Measurements from ENCODE around the gene ANKIB1.
"Not testable (repeated sequence)": the region's sequence is repeated elsewhere in the genome, so short reads cannot be mapped to it uniquely, and the experiment has no call there.

ANKIB1 gene

DNA sequence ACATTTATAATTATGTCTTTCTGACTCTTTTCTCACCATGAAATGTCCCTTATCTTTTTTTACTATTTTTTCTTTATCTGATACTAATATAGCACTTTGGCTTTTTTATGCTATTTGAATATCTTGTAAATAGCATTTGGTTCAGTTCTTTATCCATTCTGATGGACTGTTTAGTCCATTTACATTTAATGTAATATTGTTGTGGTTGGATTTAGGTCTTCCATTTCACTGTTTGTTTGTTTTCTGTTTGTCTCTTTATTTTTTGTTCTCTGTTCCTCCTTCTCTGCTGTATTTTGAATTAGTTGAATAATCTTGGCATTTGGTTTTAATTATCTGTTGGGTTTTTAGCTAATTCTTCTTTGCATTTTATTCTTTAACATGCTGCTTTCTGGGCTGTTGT, 89.8 kb downstream of the ANKIB1 start:
- no peak for DNase-seq

DNA sequence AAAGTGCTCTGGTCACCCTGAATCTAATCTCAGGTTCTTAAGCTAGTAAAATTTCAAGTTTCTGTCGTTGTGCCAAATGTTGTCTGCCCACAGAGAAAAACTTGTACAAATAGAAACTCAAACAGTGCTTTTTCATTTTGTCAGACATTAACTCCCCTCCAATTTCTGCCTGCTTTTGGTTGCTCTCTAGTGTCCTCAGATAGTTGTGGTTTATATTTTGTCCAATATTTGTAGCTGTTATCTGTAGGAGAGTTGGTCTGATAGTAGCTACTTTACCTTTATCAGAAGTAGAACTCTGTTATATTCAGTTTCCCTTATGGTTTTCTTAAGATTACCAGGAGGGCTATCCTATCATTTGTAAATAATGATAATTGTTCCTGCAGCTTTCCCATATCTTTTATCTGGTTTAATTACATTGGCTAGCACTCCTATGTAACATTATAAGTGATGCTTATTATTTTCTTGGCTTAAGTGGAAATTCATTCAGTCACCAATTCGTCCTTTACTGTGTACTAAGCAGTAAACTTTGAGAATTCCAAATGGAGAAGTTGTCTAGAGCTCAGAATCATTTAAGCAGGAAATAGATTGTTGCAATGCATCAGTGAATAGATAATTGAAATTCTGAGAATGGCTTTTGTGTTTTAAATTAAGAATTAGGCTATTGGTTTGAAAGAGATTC, 91.0 kb downstream of the ANKIB1 start:
- DNase-seq: no peak

DNA sequence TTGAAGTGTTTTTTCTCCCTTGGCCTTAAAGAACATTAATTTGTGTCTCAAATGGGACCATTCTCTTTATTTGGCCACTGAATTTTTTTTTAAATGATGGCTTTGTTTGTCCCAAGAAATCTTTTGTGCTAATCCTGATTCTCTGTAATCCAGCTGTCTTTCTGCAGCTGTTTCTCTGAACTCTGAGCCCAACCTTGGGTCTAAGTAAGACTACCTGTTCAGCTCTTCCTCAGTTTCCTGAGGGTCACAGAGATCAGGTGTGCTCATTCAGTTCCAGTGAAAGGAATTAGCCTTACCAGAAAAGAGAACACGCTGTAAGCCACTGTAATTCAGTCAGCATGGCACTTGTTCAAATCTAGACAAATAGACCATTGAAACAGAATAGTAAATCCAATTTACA, 94.2 kb downstream of the ANKIB1 start:
- DNase-seq: no peak

DNA sequence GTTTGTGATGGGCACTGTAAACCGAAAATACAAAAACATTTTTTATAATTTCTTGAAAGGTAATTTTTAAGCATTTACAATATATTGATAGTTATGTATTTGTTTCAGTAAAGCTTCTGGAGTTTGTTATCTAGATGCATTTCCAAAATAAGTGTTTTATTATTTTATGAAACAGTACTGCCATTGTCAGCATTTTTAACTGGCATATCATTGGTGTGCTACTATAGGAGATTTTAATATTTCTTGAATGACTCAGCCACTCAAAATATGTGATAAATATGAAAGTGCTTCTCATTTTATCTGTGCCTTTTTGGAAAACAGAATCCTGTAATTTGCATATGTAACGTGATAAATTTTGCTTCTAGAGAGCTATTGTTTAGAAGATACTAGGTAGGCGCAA, 97.9 kb downstream of the ANKIB1 start:
- no peak for DNase-seq

DNA sequence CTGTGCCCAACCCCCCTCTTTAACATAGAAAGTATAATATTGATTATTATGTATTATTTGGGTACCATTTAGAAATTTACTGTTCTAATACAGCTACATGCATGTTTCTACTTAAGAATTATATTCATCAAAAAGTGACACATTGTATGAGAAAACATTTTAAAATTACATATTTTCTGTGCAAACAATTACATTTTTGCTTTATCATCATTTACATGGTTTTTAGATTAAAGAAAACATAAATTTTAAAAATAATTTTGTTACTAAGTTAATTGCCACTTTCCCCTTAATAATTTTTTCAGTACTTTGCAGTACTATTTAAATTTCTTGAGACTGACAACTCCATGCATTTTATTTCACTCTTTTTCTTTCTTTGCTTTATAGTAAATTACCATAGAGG, 106.2 kb downstream of the ANKIB1 start:
- no peak for DNase-seq

DNA sequence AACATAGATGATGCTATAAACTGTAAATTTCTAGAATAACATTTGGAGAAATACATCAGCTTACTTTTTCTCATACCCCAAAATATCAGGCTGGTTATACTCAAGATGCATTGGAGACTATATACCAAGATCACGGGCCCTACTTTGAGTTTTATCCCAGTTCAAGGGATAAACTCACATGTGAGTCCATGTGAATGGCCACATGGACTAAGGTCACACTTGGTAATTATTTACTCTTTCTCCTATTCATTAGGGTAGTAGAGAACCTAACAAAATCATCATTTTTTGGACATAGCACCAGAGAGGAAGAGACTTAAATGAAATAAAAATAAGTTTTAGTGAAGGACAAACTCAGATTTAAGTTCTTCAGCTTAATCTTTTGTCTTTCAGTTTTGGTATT, 108.4 kb downstream of the ANKIB1 start:
- DNase-seq: no peak

DNA sequence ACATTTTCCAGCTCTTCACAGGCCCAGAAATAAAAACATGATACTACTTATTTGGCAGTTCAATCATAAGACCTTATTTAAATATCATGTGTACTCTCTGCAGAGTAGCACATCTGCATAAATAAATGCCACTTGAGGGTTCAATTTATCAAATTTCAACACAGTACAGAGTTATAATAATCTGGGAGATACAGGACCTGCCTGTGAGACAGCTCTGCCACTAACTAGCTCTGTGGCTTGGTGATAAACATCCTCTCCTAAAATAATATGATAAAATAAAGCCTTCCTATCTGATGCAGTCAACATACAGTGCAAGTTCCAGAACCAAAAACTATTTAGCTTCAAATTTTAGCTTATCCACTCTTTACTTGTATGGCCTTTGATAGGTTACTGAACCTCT, 110.6 kb downstream of the ANKIB1 start:
- DNase-seq: no peak

DNA sequence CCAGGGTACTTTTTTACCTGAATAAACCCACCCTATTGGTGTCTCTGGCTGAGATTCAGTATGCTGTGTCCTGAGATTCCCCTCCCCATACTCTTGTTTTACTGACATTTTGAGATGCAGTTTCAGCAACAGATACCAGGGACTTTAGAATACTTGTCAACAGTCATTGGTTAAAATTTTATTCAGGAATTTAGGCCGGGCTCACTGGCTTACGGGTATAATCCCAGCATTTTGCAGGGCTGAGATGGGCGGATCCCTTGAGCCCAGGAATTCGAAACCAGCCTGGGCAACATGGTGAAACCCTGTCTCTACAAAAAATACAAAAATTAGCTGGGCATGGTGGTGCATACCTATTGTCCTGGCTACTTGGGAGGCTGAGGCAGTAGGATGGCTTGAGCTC, 111.5 kb downstream of the ANKIB1 start:
- no peak for DNase-seq

DNA sequence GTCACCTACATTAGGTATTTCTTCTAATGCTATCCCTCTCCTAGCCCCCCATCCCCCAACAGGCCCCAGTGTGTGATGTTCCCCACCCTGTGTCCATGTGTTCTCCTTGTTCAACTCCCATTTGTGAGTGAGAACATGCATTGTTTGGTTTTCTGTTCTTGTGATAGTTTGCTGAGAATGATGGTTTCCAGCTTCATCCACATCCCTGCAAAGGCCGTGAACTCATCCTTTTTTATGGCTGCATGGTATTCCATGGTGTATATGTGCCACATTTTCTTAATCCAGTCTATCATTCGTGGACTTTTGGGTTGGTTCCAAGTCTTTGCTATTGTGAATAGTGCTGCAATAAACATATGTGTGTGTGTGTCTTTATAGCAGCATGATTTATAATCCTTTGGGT, 113.4 kb downstream of the ANKIB1 start:
- not testable (repeated sequence) for DNase-seq

DNA sequence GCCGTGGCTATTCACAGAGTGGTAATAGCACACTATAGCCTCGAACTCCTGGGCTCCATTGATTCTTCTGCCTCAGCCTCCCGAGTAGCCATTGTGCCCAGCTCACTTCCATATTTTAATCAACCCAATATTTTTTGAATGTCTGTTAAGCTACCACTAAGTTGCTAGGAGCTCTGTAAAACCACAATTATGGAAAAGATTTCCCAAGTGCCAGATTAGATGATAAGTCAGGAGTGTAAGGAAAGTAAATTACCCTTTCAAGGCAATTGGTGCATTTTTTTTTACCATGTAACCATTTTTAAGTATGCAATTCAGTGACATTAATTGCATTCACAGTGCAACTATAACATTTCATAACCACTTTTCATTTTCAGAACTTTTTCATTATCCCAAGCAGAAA, 114.0 kb downstream of the ANKIB1 start:
- no peak for DNase-seq

DNA sequence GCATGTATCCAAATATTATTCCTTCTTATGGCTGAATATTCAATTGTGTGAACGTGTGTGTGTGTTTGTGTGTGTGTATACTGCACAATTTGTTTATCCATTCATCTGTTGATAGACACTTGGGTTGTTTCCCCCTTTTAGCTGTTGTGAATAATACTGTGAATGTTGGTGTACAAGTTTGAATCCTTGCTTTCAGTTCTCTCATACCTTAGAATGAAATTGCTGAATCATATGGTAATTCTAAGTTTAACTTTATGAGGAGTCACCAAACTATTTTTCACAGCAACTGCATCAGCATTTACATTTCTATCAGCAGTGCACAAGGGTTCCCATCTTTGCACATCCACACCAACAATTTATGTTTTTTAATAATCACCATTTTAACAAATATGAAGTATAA, 114.6 kb downstream of the ANKIB1 start:
- DNase-seq: no peak

DNA sequence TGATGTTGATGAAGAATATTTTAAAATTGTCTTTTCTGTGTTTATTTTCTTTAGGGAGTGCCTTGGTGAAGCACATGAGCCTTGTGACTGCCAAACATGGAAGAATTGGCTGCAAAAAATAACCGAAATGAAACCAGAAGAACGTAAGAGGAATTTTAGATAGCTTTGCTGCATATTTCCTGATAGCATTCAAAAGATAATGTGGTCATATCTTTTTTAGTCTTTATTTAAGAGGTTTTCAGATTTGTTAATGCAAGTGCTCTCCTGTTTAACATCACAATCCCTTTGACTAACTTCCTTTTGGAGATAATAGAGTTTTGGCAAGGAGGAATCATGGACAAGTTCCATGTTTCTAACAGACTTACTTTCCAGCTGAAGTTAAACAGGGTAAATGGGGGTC, 116.4 kb downstream of the ANKIB1 start:
- DNase-seq: no peak

DNA sequence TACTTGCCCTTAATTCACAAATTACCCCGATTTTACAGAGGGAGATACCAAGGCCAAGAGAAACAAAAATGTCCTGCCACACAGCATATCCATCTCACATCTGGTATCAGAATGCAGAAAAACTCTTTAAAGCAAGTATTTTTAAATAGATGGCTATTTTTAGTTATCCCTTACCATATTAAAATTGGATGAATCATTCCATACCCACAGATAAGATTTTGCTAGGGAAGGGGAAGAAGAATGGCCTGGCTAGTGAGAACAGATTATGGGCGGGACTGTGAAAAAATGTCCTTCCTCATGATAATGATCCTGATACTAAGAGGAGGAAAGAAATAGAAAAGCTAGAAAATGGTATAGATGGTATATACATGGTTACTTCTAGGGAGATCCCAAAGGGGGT, 121.0 kb downstream of the ANKIB1 start:
- DNase-seq: no peak

DNA sequence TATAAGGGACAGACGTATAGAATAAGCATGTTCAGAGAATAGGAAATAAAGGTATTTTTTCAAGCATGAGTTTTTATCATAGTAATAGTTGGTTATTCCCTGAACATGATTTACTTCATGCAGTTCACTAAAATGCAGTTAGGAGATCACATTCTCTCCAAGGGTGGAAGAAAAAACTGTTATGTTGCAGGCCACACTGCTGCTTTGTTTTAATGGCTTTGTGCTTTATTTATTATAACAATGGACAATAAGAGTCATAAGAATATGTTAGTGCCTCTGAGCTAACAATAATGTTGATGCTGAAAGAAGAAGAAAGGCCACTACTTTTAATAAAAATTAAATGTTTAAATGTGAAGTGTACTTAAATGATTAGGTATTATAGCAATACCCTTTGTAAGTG, 123.0 kb downstream of the ANKIB1 start:
- DNase-seq: no peak

DNA sequence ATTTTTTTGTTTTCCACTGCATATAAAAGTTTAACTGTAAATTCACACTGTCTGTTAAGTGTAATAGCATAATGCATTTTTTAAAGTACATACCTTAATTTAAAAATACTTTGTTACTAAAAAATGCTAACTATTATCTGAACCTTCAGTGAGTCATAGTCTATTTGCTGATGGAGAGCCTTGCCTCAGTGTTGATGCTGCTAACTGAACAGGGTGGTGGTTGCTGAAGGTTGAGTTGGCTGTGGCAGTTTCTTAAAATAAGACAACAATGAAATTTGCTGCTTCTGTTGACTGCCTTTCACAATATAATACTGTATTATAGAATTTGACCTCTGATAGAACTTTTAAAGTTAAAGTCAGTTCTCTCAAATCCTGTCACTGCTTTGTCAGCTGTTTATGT, 129.2 kb downstream of the ANKIB1 start:
- DNase-seq: no peak

DNA sequence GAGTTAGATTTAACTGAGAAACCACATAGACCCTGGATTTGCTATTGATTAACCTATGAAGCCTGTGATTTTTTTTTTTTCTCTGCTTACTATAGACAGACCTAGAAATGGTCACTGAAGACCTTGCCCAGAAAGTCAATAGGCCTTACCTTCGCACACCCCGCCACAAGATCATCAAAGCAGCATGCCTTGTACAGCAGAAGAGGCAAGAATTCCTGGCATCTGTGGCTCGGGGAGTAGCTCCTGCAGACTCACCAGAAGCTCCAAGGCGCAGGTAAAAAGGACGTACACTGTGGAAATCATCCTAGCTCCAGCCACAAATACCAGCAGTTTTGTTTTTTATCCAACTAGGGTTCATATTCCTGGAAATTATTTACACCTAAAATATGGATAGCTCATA, 145.3 kb downstream of the ANKIB1 start:
- DNase-seq: no peak

DNA sequence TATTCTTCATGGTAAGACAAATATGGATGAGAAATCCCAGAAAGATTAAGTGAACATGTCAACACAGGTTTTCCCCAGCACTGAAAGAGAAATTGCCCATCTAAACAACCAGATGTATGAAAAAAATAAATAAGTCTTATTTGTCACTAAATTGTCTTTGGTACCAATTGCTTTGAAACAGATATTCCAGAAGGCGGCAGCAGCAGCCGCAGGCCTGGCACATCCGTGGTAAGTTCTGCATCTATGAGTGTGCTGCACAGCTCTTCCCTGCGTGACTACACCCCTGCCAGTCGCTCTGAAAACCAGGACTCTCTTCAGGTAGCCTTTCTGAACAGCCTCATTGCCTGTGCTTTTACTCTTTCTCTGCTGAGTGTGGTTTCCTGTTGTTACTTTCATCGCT, 151.8 kb downstream of the ANKIB1 start:
- DNase-seq: no peak

DNA sequence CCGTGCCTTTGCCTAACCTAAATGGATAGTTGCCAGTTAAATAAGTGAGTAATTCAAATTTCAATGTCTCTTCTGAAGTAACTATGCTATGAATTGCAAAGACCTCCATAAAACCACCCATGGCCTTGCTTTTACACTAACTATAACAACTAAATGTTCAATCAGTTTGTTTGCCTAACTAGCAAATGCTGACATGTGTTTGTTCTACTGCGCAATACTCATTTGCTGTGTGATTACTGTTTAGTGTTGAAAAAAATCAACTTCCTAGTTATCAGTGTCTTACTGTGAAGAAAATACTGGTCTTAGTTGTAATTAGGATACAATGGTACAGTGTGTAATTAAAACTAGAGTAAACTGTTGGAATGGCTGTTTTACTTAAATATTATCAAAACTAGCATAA, 154.2 kb downstream of the ANKIB1 start:
- no peak for DNase-seq

DNA sequence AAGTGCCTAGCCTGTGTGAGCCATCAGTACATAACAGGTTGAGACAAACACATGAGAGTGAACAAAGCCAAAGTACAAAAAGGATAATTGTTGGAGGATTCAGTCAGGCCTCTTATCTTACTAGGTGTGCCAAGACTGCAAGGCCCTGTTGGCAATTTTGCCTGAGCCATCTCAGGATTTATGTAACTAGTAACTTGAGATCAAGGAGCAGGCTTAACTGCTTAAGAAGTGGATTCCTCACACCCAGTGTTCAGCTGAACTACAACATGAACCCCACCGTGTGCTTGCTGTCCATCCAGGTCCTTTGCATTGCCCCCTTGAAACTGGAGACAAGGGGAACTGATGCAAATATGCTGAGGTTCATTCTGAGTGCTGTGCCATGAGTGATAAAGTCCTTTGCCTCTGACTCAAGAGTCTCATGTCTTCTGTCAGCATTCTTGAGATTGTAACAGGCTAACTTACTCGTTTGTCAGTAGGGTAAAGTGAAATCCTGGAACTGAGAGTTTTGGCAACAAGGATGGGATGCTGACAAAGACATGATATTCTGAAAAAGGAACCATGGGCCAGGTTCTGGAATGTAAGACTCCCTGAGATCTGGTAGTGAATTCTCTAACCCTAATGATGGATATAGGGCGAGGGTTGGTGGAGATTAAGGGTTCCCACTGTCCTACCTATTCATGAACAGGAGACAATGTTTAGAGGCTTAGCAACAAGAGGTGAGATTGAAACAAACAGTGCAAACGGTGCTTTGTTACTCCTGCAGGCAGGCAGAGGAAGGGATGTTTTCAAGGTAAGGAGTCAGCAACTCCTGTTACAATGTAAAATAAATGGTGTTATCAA, 157.4 kb downstream of the ANKIB1 start:
- DNase-seq: no peak

DNA sequence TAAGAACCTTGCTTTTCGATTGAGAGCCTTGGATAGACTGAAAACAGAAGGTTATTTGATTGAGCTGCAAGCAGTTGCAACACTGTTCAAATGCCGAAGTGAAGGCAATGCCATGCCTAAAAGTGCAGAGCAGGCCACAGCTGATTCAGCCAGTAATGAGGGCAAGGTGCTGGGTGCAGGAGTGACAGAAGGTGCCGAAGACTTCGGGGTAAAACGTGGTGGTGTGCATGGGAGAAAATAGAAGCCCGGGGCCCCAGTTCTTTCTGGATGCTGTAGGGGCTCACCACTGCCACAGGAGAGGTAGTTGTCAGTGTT, 157.9 kb downstream of the ANKIB1 start:
- no peak for DNase-seq

DNA sequence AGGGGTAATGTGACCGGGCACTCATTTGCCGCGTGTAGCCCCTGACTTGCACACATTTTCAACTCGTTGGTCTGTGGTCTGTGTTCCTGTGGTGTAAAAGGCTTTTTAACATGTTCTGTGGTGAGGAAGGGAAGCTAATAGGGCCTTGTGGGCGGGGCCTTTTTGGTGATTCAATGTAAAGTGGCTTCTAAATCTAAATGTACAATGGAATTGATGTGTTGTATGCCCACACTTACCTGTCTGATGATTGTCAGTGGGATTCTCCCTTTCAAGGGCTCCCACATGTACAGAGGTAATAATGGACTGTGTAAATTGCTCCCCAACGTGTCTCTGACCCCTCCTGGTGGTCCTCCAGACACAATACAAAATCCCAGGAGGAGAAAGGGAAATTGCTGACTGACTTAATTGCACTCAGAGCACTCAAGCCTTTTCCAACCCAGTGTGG, 158.4 kb downstream of the ANKIB1 start:
- DNase-seq: peak; percentile 49

DNA sequence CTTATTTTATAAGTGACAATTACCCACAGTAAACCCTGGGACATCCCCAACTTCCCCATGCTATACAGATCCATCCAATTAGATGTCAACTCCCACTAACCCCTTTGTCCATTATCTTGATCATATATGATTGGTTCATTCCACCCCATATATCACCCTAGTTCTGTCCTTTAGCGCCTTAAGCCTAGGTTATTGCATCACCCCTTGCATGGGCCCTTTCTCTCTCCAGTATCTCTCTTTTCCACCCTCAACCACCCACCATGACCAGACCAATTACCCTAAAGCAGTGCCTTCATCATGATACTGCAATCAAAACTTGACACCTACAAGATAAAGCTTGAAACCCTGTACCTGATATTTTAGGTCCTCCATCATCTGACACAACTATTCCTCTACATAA, 163.6 kb downstream of the ANKIB1 start:
- no peak for DNase-seq

DNA sequence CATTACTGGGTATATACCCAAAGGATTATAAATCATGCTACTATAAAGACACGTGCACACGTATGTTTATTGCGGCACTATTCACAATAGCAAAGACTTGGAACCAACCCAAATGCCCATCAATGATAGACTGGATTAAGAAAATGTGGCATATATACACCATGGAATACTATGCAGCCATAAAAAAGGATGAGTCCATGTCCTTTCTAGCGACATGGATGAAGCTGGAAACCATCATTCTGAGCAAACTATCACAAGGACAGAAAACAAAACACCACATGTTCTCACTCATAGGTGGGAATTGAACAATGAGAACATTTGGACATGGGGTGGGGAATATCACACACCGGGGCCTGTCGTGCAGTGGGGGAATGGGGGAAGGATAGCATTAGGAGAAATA, 164.4 kb downstream of the ANKIB1 start:
- not testable (repeated sequence) for DNase-seq

DNA sequence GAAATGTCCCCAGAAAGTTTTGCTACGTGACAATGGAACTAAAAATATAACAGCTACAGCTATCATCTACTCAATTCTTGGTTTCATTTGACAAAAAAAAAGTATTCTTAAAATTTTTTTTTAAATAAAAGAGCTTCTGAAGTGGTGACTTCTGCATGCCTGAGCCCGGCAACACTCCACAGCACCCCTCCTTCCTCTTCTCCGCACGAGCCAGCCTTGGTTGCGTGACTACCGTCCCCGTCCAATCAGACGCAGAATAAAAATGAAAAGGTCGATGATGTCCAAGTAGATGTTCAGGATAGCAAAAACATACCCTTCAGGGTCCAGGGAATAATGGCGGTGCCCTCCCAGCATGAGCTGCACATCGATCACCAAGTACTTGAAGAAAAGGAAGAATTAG, 167.0 kb downstream of the ANKIB1 start:
- no peak for DNase-seq

DNA sequence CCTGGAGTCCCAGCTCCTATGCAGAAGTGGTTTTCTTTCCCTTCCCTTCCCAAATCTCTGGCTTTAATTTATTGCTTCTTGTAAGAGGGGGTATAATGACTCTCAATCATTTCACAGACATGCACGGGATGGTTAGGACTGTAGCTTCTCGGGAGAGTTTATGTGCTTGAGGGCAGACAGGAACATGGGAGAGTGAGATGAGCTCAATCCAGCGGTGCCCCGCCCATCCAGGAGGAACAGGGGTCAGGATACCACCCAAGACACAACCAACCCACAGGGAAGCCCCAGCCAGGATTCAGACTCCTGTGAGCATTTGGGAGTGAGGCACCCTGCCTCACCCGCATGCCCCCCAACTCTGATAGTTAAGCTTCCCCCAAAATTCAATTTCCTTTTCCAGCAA, 167.8 kb downstream of the ANKIB1 start:
- DNase-seq: no peak

Data from activated CD8-positive, alpha-beta memory T cell treated with anti-CD3 and anti-CD28 coated beads, Interleukin-2, amount 50 U/mL, for 4 hours (primary cell).